GOT3 (cell line): ENCODE measurements around the gene PMP22.
"Not testable (repeated sequence)": the region's sequence is repeated elsewhere in the genome, so short reads cannot be mapped to it uniquely, and the experiment has no call there.

ENCODE experiments used
- DNase-seq: peaks from one replicate; lab custom pipeline; 2025; ENCODE audit warnings: mixed read lengths; lab: John Stamatoyannopoulos, UW

PMP22 gene

DNA sequence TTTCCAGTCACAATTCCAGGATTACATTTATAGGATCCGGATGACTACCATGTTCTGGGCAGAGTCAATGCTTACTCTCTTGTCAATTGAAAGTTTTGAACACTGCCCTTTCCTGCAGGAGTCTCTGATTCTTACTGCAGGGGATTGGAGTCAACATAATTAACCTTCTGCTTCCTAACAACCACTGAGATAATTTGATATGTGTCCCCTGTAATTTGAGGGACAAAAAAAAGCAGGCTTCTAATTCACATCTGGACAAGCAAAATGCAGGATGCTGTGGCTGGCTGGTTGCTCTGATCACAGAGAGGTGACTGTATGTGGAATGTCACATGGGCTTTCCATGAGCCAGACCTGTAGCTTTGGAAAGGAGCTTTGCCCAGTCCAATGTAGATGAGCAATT lies 54.9 kb downstream of the PMP22 start:
- no peak for DNase-seq

DNA sequence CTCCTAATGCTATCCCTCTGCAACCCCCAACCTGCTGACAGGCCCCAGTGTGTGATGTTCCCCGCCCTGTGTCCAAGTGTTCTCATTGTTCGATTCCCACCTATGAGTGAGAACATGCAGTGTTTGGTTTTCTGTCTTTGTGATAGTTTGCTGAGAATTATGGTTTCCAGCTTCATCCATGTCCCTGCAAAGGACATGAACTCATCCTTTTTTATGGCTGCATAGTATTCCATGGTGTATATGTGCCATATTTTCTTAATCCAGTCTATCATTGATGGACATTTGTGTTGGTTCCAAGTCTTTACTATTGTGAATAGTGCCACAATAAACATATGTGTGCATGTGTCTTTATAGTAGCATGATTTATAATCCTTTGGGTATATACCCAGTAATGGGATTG lies 62.1 kb downstream of the PMP22 start:
- DNase-seq = not testable (repeated sequence)

DNA sequence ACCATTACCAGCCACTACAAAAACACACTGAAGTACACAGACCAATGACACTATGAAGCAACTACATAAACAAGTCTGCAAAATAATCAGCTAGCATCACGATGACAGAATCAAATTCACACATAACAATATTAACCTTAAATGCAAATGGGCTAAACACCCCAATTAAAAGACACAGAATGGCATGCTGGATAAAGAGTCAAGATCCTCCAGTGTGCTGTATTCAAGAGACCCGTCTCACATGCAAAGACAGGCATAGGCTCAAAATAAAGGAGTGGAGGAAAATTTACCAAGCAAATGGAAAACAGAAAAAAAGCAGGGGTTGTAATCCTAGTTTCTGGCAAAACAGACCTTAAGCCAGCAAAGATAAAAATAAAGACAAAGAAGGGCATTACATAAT lies 64.6 kb downstream of the PMP22 start:
- not testable (repeated sequence) for DNase-seq

DNA sequence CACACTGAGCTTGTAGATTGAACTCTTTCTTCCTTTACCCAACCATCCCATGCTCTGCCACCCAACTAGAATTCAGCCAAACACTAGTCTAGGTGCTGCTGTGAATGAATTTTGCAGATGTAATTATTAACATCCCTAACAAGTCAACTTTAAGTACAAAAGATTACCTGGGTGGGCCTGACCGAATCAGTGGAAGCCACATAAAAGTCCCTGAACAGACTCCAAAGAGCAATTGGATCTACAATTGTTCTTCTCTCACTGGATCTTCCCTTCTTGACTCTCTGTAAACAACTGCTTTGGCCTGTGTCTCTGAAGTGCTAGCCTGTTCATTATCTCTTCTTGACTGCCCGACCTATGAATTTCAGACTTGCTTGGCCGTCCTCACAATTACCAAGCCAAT lies 67.9 kb downstream of the PMP22 start:
- DNase-seq = no peak

DNA sequence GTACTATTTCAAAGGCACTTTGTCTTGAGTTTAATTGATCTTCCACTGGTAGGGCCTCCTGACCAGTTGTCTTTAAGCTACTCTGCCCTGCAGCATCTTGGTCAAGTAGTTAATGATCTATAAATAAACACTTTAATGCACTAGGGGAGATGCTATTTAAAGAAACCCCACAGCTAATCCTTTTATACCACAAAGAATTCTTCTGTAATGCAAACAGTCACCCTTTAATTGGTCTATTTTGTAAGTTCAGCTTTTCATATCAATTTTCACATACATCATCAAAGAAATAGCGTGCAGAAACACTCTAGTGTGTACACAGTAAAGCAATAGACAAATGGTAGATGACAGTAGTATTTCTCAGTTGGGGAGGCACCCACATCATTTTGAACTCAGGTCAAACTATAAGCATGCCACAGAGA lies 70.3 kb downstream of the PMP22 start:
- no peak for DNase-seq

DNA sequence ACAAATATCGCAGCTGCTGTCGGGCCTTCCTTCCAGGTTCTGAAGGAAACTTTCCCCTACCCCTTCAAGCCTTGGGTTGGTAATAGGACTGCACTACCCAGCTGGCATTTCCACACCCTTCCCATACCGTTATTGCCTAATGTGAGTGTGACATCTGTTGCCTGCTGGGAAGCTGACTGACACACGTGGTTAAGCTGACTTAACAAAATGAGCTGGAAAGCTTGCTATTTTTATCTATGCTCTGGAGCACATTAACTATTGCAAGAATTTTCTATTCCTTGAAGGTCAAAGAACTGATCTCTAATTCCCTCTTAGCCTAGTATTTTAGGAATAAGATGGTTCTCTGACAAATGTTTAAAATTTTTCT lies 79.5 kb downstream of the PMP22 start:
- DNase-seq = no peak

DNA sequence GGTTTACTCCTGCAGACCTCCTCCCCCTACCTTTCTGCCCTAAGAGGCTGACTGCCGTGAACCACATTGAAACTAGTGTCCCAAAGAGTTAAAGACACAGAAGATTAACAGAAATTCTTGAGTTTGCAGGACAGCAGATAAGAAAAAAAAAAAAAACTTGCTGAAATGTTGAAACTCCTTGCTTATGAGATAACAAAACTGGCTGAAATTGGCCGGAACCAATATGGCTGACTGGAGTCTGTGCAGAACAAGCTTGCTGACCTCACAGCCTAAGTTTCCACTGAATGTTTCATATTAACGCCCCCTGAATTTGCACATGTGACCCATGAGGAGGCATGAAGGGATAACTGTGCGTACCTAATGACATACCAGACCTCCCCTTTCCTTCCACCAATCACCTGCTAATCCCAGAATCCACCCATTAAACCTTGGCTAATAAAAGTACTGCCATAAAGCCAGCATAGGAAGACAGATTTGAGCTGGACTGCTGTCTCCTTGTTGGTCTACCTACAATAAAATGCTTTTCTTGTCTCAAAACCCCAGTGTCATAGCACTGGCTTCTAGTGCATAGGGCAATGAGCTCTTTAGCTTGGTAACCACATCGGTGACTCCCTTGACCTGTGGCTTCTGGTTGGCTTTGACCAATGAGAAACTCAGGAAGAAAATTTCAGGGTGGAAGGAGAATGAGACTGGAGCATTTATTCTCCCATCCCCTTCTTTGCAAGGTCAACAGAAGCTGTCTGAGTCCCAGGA lies 80.1 kb downstream of the PMP22 start:
- DNase-seq = no peak

DNA sequence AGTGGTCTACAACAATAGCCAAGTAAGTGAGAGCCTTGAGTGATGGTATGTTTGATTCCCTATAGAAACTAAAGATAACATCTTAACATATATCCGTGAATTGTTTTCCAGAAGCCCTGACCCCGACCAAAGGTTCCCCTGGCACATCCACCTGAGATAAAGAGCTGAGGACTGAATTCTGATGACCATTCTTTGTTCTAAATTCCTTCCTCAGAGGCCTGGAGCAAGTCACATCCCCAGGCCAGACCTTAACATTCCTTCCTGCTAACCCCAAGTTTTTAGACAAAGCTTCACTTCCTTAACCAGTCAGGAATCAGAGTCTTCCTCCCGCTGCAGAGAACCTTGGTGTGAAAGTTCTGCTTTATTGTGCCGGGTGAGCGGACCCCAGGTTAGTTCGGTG lies 83.3 kb downstream of the PMP22 start:
- DNase-seq = no peak

DNA sequence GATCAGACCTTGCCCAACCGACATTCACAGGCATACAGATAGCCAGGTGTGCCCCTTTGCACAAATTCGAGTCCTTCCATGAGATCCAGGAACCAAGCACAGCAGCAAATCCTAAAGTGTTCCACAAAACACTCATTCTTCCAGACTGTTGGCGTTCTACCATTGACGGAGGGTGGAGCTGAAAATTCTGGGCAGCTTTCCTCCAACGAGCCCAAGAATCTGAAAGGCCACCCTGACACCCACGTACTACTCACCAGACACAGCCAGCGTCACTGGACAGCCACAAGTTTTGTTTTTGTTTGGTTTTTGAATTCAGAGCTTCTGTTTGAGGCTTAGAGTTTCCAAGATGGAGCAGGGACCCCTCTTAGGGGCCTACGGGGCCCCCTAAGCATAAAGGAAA lies 83.8 kb downstream of the PMP22 start:
- no peak for DNase-seq

DNA sequence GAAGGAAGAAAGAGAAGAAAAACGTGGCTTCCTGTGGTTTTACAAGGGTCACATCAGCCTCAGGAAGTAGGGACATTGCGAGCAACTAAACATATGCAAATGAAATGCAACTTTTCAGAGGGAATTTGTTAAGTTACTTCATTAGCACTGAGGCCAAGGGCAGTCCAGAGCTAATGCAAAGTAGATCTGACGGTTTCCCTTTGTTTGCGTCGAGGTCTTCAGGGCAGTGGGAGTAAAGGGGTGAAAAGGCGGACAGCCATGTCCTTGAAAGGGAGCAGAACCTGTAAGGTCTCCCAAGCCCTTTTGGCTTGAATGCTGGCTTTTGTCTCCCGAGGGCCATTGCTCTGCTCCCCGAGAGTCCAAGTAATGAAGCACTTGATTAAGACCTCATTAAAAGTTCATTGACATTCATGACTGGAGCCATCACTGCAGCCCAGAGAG lies 85.0 kb downstream of the PMP22 start:
- DNase-seq = no peak
